Measurements from ENCODE around the gene CHCHD10.

GRCh38 chr22:23812378-23812777 lies 44.6 kb upstream of the CHCHD10 start:
- TF ChIP-seq CTCF (IDR thresholded peaks at IDR 0.05; ENCODE audit: insufficient read depth, low read depth, low read length) (no peak), EZH2 (IDR thresholded peaks at IDR 0.05; ENCODE audit: insufficient read depth, low read length) (no peak)
